ENCODE results near the gene HLA-C. TPM values are rescaled to one million over a fixed set of nuclear protein-coding genes. Genes with fewer than 3 reads are reported as not detected.
"Not testable (repeated sequence)": the region's sequence is repeated elsewhere in the genome, so short reads cannot be mapped to it uniquely, and the experiment has no call there.

The HLA-C gene
- total RNA-seq, 8 experiments from 2014 or later, result 9.3 to 1,124 (median 73.4) TPM

- Histone ChIP-seq H3K4me1 (replicated peaks in 1 of 2) (no peaks in the 10 kb centered on the region), H3K4me3 (no peak overlapping the region), H3K27ac (no peak overlapping the region)
- in situ Hi-C loops (cut with MboI; ENCODE audit: low pct_unique_long_range_greater_than_20kb in 2 of 9, low sequenced_read_pairs in 9 of 9, unreplicated experiment in 9 of 9), result no loop called here
- 0 to 28% (median 23%) methylated on average over 1 to 5 of the region's 5 CpGs; no CpG with 5 or more reads in 1 of the 10 experiments for WGBS, 10 experiments
- peak in 2 of 8 experiments; percentile 25 to 62 for ATAC-seq (replicated peaks in 6 of 8)
Observed at GRCh38 chr6:31293343-31293742, 21.5 kb upstream of the HLA-C start.

DNA sequence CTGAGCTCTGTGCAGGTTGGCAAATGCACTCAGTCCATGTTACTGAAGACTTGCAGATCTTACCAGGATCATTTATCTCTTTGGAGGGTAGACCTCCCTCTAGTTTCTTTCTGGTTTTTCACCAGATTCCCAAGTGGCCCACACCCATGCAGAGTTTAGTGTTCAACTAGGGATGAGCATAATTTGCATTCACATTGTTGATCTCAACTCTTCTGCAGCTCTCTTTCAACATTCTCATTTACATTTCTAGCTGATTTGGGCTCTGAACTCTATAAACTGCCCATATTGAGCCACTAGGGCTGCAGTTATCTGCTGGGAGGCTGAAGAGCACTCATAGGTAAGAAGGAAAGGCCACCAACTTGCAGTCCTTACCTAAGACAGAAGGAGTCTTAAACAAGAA is 17.9 kb upstream of the HLA-C start:
- Histone ChIP-seq H3K27ac (no peak overlapping the region), H3K4me1 (replicated peaks in 1 of 2) (no peaks in the 10 kb centered on the region), H3K4me3 (no peak overlapping the region)
- in situ Hi-C loops (cut with MboI; ENCODE audit: low pct_unique_long_range_greater_than_20kb in 2 of 9, low sequenced_read_pairs in 9 of 9, unreplicated experiment in 9 of 9), result no loop called here
- peak in 2 of 8 experiments; percentile 81 to 90 for ATAC-seq (replicated peaks in 6 of 8)

- no peak for ATAC-seq (replicated peaks in 6 of 8)
- WGBS, 10 experiments, result 11 to 100% (median 45%) methylated on average over 1 to 3 of the region's 4 CpGs; no CpG with 5 or more reads in 1 of the 10 experiments
- Histone ChIP-seq H3K4me3 (no peak overlapping the region), H3K4me1 (replicated peaks in 1 of 2) (no peaks in the 10 kb centered on the region), H3K27ac (no peak overlapping the region)
- in situ Hi-C loops (cut with MboI; ENCODE audit: low pct_unique_long_range_greater_than_20kb in 2 of 9, low sequenced_read_pairs in 9 of 9, unreplicated experiment in 9 of 9), result no loop called here
Observed at GRCh38 chr6:31287619-31288018, 15.7 kb upstream of the HLA-C start.

- Histone ChIP-seq H3K4me3 (no peak overlapping the region), H3K27ac (no peak overlapping the region), H3K4me1 (replicated peaks in 1 of 2) (no peaks in the 10 kb centered on the region)
- in situ Hi-C loops (cut with MboI; ENCODE audit: low pct_unique_long_range_greater_than_20kb in 2 of 9, low sequenced_read_pairs in 9 of 9, unreplicated experiment in 9 of 9), result no loop called here
- 0 to 63% (median 30%) methylated on average over 1 to 2 of the region's 2 CpGs; no CpG with 5 or more reads in 2 of the 10 experiments for WGBS, 10 experiments
- no peak for ATAC-seq (replicated peaks in 6 of 8)
Observed at GRCh38 chr6:31285982-31286381, 14.1 kb upstream of the HLA-C start.

- ATAC-seq (replicated peaks in 6 of 8), result no peak
- no peak overlapping the region for H3K4me3 ChIP-seq
- no peak overlapping the region for H3K27ac ChIP-seq
- H3K4me1 ChIP-seq (replicated peaks in 1 of 2), result no peaks in the 10 kb centered on the region
- 13 to 100% (median 90%) methylated on average over 1 to 3 of the region's 3 CpGs; no CpG with 5 or more reads in 1 of the 10 experiments for WGBS, 10 experiments
- in situ Hi-C loops (cut with MboI; ENCODE audit: low pct_unique_long_range_greater_than_20kb in 2 of 9, low sequenced_read_pairs in 9 of 9, unreplicated experiment in 9 of 9), result no loop called here
Observed at GRCh38 chr6:31285486-31285885, 13.6 kb upstream of the HLA-C start.

DNA sequence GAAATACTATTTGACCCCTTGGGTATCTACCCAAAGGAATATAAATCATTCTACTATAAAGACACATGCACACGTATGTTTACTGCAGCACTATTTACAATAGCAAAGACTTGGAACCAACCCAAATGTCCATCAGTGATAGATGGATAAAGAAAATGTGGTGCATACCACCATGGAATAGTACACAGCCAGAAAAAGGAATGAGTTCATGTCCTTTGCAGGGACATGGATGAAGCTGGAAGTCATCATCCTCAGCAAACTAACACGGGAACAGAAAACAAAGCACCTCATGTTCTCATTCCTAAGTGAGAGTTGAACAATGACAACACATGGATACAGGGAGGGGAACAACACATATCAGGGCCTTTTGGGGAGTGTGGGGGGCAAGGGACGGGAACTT is 7.8 kb upstream of the HLA-C start:
- H3K4me1 ChIP-seq (replicated peaks in 1 of 2); H3K4me3 ChIP-seq; H3K27ac ChIP-seq; ATAC-seq (replicated peaks in 6 of 8); in situ Hi-C loops (cut with MboI; ENCODE audit: low pct_unique_long_range_greater_than_20kb in 2 of 9, low sequenced_read_pairs in 9 of 9, unreplicated experiment in 9 of 9): not testable (repeated sequence)
- WGBS, 10 experiments, result 0 to 93% (median 60%) methylated on average over 1 to 3 of the region's 3 CpGs; no CpG with 5 or more reads in 3 of the 10 experiments

- WGBS, 10 experiments, result 18 to 74% (median 55%) methylated on average over 2 to 7 of the region's 10 CpGs; no CpG with 5 or more reads in 1 of the 10 experiments
- Histone ChIP-seq H3K27ac (no peak overlapping the region), H3K4me3 (no peak overlapping the region), H3K4me1 (replicated peaks in 1 of 2) (no peaks in the 10 kb centered on the region)
- ATAC-seq (replicated peaks in 6 of 8), result no peak
- in situ Hi-C loops (cut with MboI; ENCODE audit: low pct_unique_long_range_greater_than_20kb in 2 of 9, low sequenced_read_pairs in 9 of 9, unreplicated experiment in 9 of 9), result no loop called here
Observed at GRCh38 chr6:31272836-31273626, 1.1 kb upstream of the HLA-C start.

GRCh38 chr6:31272436-31272835 is 544 bp upstream of the HLA-C start:
- 18 to 70% (median 20%) methylated on average over 1 to 3 of the region's 4 CpGs; no CpG with 5 or more reads in 4 of the 10 experiments for WGBS, 10 experiments
- H3K4me3 ChIP-seq, result peak overlapping the region in 4 of 5 donors; percentile 30 to 57 (median 44)
- in situ Hi-C loops (cut with MboI; ENCODE audit: low pct_unique_long_range_greater_than_20kb in 2 of 9, low sequenced_read_pairs in 9 of 9, unreplicated experiment in 9 of 9), result no loop called here
- peak; percentile 1 to 4 (median 3) for ATAC-seq (replicated peaks in 6 of 8)
- no peak overlapping the region for H3K27ac ChIP-seq
- H3K4me1 ChIP-seq (replicated peaks in 1 of 2), result no peaks in the 10 kb centered on the region

DNA sequence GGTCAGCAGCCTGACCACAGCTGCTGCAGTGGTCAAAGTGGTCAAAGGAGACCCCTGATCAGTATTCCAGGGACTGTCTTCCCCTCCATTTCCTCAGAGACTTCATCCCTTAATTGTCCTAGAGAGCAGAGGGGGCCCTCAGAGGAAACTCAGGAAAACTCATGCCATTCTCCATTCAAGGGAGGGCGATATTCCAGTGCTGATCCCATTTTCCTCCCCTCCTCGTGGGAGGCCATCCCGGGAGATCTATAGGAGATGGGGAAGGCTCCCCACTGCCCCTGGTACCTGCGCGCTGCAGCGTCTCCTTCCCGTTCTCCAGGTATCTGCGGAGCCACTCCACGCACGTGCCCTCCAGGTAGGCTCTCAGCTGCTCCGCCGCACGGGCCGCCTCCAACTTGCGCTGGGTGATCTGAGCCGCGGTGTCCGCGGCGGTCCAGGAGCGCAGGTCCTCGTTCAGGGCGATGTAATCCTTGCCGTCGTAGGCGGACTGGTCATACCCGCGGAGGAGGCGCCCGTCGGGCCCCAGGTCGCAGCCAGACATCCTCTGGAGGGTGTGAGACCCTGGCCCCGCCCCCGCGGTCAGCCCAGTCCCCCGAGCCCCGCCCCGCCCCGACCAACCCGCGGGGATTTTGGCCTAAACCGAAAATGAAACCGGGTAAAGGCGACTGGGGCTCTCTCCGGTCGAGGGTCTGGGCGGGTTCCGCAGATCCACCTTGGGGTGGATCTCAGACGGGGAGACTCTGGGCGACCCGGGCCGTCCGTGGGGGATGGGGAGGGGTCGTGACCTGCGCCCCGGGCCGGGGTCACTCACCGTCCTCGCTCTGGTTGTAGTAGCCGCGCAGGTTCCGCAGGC is 878 bp downstream of the HLA-C start:
- in situ Hi-C loops (cut with MboI; ENCODE audit: low pct_unique_long_range_greater_than_20kb in 2 of 9, low sequenced_read_pairs in 9 of 9, unreplicated experiment in 9 of 9), result no loop called here
- H3K4me3 ChIP-seq, result peak overlapping the region in 3 of 5 donors; percentile 45 to 57 (median 46)
- no peaks in the 10 kb centered on the region for H3K4me1 ChIP-seq (replicated peaks in 1 of 2)
- WGBS, 10 experiments, result 7 to 67% methylated on average over 3 of the region's 62 CpGs; no CpG with 5 or more reads in 8 of the 10 experiments
- peak; percentile 1 to 40 (median 26) for ATAC-seq (replicated peaks in 6 of 8)
- H3K27ac ChIP-seq, result no peak overlapping the region

DNA sequence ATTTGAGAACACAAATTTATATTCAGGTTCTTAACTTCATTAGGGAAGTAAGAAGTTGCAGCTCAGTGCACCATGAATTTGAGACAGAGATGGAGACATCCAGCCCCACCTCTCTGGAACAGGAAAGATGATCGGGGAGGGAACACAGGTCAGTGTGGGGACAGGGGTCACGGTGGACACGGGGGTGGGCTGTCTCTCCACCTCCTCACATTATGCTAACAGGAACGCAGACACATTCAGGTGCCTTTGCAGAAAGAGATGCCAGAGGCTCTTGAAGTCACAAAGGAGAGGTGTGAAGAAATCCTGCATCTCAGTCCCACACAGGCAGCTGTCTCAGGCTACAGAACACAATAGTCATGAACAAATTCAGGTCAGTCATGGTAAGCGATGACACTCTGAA is 3.1 kb downstream of the HLA-C start:
- no peak overlapping the region for H3K27ac ChIP-seq
- in situ Hi-C loops (cut with MboI; ENCODE audit: low pct_unique_long_range_greater_than_20kb in 2 of 9, low sequenced_read_pairs in 9 of 9, unreplicated experiment in 9 of 9), result no loop called here
- H3K4me1 ChIP-seq (replicated peaks in 1 of 2), result no peaks in the 10 kb centered on the region
- no peak for ATAC-seq (replicated peaks in 6 of 8)
- no peak overlapping the region for H3K4me3 ChIP-seq
- no CpG with 5 or more reads among the region's 5 CpGs for WGBS, 10 experiments

- H3K4me1 ChIP-seq (replicated peaks in 1 of 2), result no peaks in the 10 kb centered on the region
- no peak overlapping the region for H3K4me3 ChIP-seq
- H3K27ac ChIP-seq, result no peak overlapping the region
- no peak for ATAC-seq (replicated peaks in 6 of 8)
- 0 to 82% (median 62%) methylated on average over 1 to 4 of the region's 7 CpGs; no CpG with 5 or more reads in 6 of the 10 experiments for WGBS, 10 experiments
- in situ Hi-C loops (cut with MboI; ENCODE audit: low pct_unique_long_range_greater_than_20kb in 2 of 9, low sequenced_read_pairs in 9 of 9, unreplicated experiment in 9 of 9), result no loop called here
Observed at GRCh38 chr6:31268369-31268765, 3.5 kb downstream of the HLA-C start.

GRCh38 chr6:31267651-31268368 is 4.1 kb downstream of the HLA-C start:
- 40 to 100% (median 53%) methylated on average over 1 to 5 of the region's 7 CpGs; no CpG with 5 or more reads in 1 of the 10 experiments for WGBS, 10 experiments
- no peak for ATAC-seq (replicated peaks in 6 of 8)
- Histone ChIP-seq H3K4me3 (no peak overlapping the region), H3K27ac (no peak overlapping the region), H3K4me1 (replicated peaks in 1 of 2) (no peaks in the 10 kb centered on the region)
- in situ Hi-C loops (cut with MboI; ENCODE audit: low pct_unique_long_range_greater_than_20kb in 2 of 9, low sequenced_read_pairs in 9 of 9, unreplicated experiment in 9 of 9), result no loop called here
